Measurements from ENCODE around the gene SLC12A3.

The SLC12A3 gene

DNA sequence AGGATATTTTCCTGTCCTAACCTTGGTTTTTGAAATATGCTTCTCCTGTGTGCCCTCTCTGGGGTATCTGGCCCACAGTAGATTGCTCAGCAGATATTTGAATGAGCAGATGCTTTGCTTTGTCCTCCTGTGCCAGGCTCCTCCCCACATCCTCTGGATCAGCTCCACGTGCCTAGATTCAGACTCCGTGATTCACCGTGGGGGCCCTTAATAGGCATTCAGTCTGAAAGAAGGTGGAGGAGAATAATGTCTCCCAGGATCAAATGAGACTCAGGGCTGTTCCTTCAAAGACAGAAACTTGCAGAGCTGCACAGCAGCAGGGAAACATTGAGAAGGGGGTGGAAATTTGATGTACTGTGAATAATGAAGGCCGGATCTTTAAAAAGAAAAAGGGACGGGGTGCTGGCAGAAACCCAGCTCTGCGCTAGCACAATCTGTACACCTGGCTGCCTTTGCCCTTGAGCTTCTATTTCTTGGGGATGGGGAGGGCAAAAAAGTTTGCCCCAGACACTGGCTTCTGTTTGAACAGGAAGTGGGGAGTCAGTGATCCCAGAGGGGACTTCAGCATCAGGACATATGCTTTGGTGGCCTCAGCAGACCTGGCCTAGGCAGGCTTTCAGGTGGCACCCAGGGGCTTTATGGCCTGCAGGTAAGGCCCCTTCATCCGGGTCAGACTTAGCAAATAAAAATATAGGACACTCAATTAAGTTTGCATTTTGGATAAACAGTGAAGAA, 15.9 kb upstream of the SLC12A3 start:
- no peak overlapping the region for H3K9ac ChIP-seq (ENCODE audit: low read depth, low read length)
- H3K4me1 ChIP-seq (ENCODE audit: control insufficient read depth, insufficient read depth, low read length), result peaks cover 4% of the 10 kb centered on the region
- no peak overlapping the region for H3K4me3 ChIP-seq (ENCODE audit: low read depth, low read length)

DNA sequence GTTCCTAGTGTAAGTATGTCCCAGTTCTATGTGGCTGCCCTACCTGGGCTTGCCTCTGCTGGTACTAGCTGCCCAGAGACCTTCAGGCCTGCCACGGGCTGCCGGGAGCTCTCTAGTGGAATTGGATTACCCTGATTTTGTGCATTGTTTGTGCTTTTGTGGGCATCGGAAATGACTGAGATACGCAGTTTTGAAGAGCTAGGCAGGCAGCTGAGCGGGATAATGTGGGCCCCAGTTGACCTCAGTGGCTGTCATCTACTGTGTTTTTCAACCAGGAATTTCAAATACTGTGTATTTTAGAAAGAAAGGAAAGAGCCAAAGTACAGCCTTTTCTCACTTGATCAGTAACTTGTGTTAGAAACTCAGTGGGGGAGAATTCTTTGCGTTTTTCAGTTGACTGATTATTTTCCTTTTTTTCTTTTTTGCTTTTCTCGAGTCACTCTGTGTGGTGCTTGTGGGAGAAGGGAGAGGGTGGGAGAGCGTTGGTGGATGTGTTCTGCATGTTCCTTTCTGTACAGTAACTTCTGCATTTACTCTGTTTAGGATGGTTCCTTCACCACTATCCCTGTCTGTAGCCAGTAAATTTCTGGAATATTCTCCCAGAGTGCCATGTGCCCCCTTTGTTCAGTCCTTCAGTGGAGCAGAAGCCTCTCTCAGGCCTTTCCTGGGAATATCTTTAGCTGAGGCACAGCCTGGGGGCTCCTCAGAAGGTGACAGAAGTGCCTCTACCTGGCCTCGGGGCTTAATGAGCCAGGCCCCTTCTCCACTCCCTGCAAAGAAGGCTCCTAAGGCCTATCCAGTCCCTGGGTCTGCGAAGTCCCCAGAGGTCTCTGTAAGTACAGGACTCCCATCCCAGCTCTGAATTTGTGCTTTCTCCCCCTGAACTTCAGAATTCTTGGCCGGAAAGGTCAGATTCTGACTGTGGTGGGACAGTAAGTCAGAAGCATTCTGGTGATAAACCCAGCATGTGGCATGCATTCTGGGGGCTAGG, 15.0 kb upstream of the SLC12A3 start:
- Histone ChIP-seq H3K9ac (ENCODE audit: low read depth, low read length) (no peak overlapping the region), H3K36me3 (ENCODE audit: control insufficient read depth, insufficient read depth, low read length) (peaks cover 14% of the 10 kb centered on the region), H3K4me3 (ENCODE audit: low read depth, low read length) (no peak overlapping the region), H3K9me3 (ENCODE audit: control insufficient read depth, insufficient read depth, low read length) (no peaks in the 10 kb centered on the region), H3K27me3 (ENCODE audit: control insufficient read depth, insufficient read depth, low read length) (no peaks in the 10 kb centered on the region), H3K4me1 (ENCODE audit: control insufficient read depth, insufficient read depth, low read length) (peaks cover 4% of the 10 kb centered on the region)

More for the DNA sequence above, 15.9 kb upstream of the SLC12A3 start:
- H3K36me3 ChIP-seq (ENCODE audit: control insufficient read depth, insufficient read depth, low read length), result peaks cover 14% of the 10 kb centered on the region
- no peaks in the 10 kb centered on the region for H3K9me3 ChIP-seq (ENCODE audit: control insufficient read depth, insufficient read depth, low read length)
- H3K27me3 ChIP-seq (ENCODE audit: control insufficient read depth, insufficient read depth, low read length), result no peaks in the 10 kb centered on the region

DNA sequence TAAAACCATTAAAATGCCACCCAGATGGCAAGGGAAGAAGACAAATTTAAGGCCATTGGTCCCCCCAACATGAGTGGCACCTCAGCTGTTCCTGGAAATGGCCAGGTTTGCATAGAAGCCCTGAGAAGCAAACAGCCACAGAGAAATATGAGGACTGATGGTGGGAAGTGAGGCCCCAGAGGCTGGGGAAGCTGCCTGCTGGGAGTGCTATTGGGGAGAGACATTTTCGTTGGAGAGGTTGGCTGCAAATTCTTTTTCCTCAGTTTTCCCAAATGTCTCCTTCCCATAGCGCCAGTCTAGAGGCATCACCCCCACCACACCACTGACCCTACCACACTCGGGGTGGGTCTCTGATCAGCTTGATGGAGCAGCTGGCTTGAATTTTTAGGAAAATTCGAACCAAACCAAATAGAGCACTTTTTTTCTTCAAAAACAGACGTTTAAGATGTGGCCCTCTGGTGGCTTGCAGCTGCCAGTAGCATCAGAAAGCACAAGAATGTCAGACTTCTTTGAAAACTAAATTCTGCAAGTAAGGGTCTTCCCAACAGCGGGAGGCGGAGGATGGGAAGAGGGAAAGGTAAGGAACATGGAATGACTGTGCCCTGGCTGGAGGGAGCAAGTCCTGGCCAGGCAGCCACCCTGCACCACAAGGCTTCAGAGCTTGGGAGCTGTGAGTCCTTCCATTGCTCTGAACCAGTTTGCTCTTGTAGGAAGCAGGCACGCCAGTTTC, 13.2 kb upstream of the SLC12A3 start:
- H3K4me1 ChIP-seq (ENCODE audit: control insufficient read depth, insufficient read depth, low read length), result peaks cover 4% of the 10 kb centered on the region
- no peaks in the 10 kb centered on the region for H3K9me3 ChIP-seq (ENCODE audit: control insufficient read depth, insufficient read depth, low read length)
- H3K36me3 ChIP-seq (ENCODE audit: control insufficient read depth, insufficient read depth, low read length), result peaks cover 7% of the 10 kb centered on the region
- no peak overlapping the region for H3K4me3 ChIP-seq (ENCODE audit: low read depth, low read length)
- H3K27me3 ChIP-seq (ENCODE audit: control insufficient read depth, insufficient read depth, low read length), result no peaks in the 10 kb centered on the region
- no peak overlapping the region for H3K9ac ChIP-seq (ENCODE audit: low read depth, low read length)

DNA sequence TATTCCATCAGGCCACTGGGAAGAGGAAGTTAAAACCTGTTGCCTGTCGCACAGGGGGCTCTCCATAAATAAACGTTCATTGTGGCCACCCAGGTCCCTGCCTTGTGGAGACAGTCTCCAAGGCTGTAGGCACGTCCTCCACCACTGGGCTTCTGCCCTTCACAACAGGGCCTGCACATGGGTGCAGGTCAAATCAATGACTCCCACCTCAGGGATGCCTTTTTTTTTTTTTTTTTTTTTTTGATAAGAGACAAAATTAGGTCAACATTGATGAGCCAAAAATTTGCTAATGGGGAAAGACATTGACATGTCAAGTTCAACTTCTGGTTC, 12.6 kb upstream of the SLC12A3 start:
- Histone ChIP-seq H3K4me3 (ENCODE audit: low read depth, low read length) (no peak overlapping the region), H3K4me1 (ENCODE audit: control insufficient read depth, insufficient read depth, low read length) (peaks cover 4% of the 10 kb centered on the region), H3K9ac (ENCODE audit: low read depth, low read length) (no peak overlapping the region), H3K27me3 (ENCODE audit: control insufficient read depth, insufficient read depth, low read length) (no peaks in the 10 kb centered on the region), H3K36me3 (ENCODE audit: control insufficient read depth, insufficient read depth, low read length) (peaks cover 7% of the 10 kb centered on the region), H3K9me3 (ENCODE audit: control insufficient read depth, insufficient read depth, low read length) (no peaks in the 10 kb centered on the region)

- Histone ChIP-seq H3K27me3 (ENCODE audit: control insufficient read depth, insufficient read depth, low read length) (no peaks in the 10 kb centered on the region), H3K4me1 (ENCODE audit: control insufficient read depth, insufficient read depth, low read length) (peaks cover 4% of the 10 kb centered on the region), H3K9ac (ENCODE audit: low read depth, low read length) (no peak overlapping the region), H3K36me3 (ENCODE audit: control insufficient read depth, insufficient read depth, low read length) (peaks cover 7% of the 10 kb centered on the region), H3K9me3 (ENCODE audit: control insufficient read depth, insufficient read depth, low read length) (no peaks in the 10 kb centered on the region), H3K4me3 (ENCODE audit: low read depth, low read length) (no peak overlapping the region)
Observed at GRCh38 chr16:56852968-56853367, 12.0 kb upstream of the SLC12A3 start.

DNA sequence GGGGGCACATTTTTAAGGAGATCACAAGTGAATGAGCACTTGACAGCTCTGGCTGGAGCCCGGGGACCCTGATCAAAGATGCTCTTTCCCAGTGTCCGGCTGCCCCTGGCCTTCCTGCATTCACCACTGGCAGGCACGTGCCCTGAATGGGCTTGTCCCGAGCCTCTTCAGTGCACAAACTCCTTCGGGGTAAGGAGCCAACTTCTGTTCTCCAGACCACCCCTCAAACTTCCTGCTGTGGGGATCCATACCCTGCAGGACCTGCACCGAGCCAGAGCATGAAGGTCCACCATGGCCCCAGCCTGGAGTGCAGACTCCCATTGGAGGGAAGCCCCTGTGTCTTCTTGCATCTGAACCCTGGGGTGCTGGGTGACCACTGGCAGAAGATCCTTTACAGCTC, 9.8 kb upstream of the SLC12A3 start:
- peaks cover 4% of the 10 kb centered on the region for H3K4me1 ChIP-seq (ENCODE audit: control insufficient read depth, insufficient read depth, low read length)
- H3K9ac ChIP-seq (ENCODE audit: low read depth, low read length), result no peak overlapping the region
- no peaks in the 10 kb centered on the region for H3K9me3 ChIP-seq (ENCODE audit: control insufficient read depth, insufficient read depth, low read length)
- no peak overlapping the region for H3K4me3 ChIP-seq (ENCODE audit: low read depth, low read length)
- peaks cover 4% of the 10 kb centered on the region for H3K36me3 ChIP-seq (ENCODE audit: control insufficient read depth, insufficient read depth, low read length)
- no peaks in the 10 kb centered on the region for H3K27me3 ChIP-seq (ENCODE audit: control insufficient read depth, insufficient read depth, low read length)

DNA sequence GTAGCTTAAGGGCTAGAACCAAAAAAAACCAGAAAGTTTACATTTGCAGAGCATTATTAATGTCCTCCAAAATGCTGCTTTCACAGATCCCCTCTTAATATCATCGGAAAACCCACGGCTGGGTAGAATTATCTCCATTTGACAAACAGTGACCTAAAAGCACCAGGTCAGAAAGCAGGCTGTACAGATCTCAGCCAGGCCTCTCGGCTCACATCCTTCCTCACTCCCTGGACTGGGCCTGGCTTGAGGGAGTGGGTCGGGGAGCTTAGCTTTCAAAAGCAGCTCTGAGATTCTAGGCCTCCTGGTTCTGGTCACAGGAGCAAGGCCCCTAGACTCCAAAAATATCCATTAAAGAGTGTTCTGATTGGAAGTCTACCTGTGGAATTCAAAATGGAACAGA, 9.1 kb upstream of the SLC12A3 start:
- Histone ChIP-seq H3K9me3 (ENCODE audit: control insufficient read depth, insufficient read depth, low read length) (no peaks in the 10 kb centered on the region), H3K4me1 (ENCODE audit: control insufficient read depth, insufficient read depth, low read length) (peaks cover 4% of the 10 kb centered on the region), H3K27me3 (ENCODE audit: control insufficient read depth, insufficient read depth, low read length) (no peaks in the 10 kb centered on the region), H3K36me3 (ENCODE audit: control insufficient read depth, insufficient read depth, low read length) (no peaks in the 10 kb centered on the region), H3K4me3 (ENCODE audit: low read depth, low read length) (no peak overlapping the region), H3K9ac (ENCODE audit: low read depth, low read length) (no peak overlapping the region)

GRCh38 chr16:56856876-56857447, 8.0 kb upstream of the SLC12A3 start:
- Histone ChIP-seq H3K4me1 (ENCODE audit: control insufficient read depth, insufficient read depth, low read length) (peaks cover 4% of the 10 kb centered on the region), H3K36me3 (ENCODE audit: control insufficient read depth, insufficient read depth, low read length) (no peaks in the 10 kb centered on the region), H3K9ac (ENCODE audit: low read depth, low read length) (no peak overlapping the region), H3K9me3 (ENCODE audit: control insufficient read depth, insufficient read depth, low read length) (no peaks in the 10 kb centered on the region), H3K27me3 (ENCODE audit: control insufficient read depth, insufficient read depth, low read length) (no peaks in the 10 kb centered on the region), H3K4me3 (ENCODE audit: low read depth, low read length) (no peak overlapping the region)

GRCh38 chr16:56858374-56858773, 6.6 kb upstream of the SLC12A3 start:
- Histone ChIP-seq H3K4me1 (ENCODE audit: control insufficient read depth, insufficient read depth, low read length) (no peaks in the 10 kb centered on the region), H3K4me3 (ENCODE audit: low read depth, low read length) (no peak overlapping the region), H3K27me3 (ENCODE audit: control insufficient read depth, insufficient read depth, low read length) (no peaks in the 10 kb centered on the region), H3K9me3 (ENCODE audit: control insufficient read depth, insufficient read depth, low read length) (no peaks in the 10 kb centered on the region), H3K9ac (ENCODE audit: low read depth, low read length) (no peak overlapping the region), H3K36me3 (ENCODE audit: control insufficient read depth, insufficient read depth, low read length) (no peaks in the 10 kb centered on the region)

- Histone ChIP-seq H3K9ac (ENCODE audit: low read depth, low read length) (no peak overlapping the region), H3K4me1 (ENCODE audit: control insufficient read depth, insufficient read depth, low read length) (no peaks in the 10 kb centered on the region)
Observed at GRCh38 chr16:56859636-56860035, 5.4 kb upstream of the SLC12A3 start.

DNA sequence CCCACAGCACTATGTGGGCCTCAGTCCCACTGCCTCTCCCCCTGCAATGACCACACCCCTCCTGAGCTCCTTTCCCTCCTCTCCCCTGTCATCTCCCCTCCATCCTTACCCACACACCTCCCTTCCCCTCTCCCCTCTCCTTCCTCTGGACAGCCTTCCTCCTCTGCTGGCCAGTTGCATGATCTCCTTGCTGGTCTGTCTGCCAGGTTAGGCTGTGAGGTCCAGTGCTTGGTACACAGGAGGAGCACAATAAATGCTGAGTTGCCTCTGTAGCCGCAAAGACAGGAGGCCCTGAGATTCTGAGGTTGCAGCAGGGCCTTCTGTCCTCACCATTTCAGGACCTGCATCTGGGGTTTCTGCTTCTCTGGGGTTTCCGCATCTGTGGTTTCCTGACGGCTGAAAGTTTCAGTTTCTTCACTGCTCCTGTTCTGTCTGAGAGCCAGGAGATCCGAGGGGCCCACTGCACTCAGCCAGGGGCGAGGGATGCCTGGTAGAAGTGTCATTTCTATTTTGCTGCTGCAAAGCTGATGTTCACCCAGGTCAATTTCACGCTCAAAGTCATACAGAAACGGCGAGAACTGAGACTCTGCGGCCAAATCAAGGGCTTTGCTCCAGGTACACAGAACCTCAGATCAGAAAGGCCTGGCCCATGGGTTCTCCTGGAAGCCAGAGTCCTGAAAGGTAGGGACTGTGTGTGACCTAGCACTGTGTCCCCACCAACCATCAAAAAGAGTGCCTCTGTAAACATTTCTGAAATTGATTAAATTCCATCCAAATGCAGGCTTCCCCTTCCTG, 4.6 kb upstream of the SLC12A3 start:
- H3K27me3 ChIP-seq (ENCODE audit: control insufficient read depth, insufficient read depth, low read length), result no peaks in the 10 kb centered on the region
- H3K36me3 ChIP-seq (ENCODE audit: control insufficient read depth, insufficient read depth, low read length), result no peaks in the 10 kb centered on the region
- no peaks in the 10 kb centered on the region for H3K9me3 ChIP-seq (ENCODE audit: control insufficient read depth, insufficient read depth, low read length)
- no peak overlapping the region for H3K4me3 ChIP-seq (ENCODE audit: low read depth, low read length)
- no peak overlapping the region for H3K9ac ChIP-seq (ENCODE audit: low read depth, low read length)
- no peaks in the 10 kb centered on the region for H3K4me1 ChIP-seq (ENCODE audit: control insufficient read depth, insufficient read depth, low read length)

More at GRCh38 chr16:56859636-56860035, 5.4 kb upstream of the SLC12A3 start:
- Histone ChIP-seq H3K4me3 (ENCODE audit: low read depth, low read length) (no peak overlapping the region), H3K36me3 (ENCODE audit: control insufficient read depth, insufficient read depth, low read length) (no peaks in the 10 kb centered on the region), H3K27me3 (ENCODE audit: control insufficient read depth, insufficient read depth, low read length) (no peaks in the 10 kb centered on the region), H3K9me3 (ENCODE audit: control insufficient read depth, insufficient read depth, low read length) (no peaks in the 10 kb centered on the region)

Data from iPS-15b (cell line).